A549 treated with CORT108297 at 1 μM for 4 hours (cell line): ENCODE measurements around the gene ADORA3. TPM values are rescaled to one million over a fixed set of nuclear protein-coding genes. Genes with fewer than 3 reads are reported as not detected.

Experiments
- total RNA-seq: library from RNA; stranded (reverse); fragments of 200-300 nt; extraction: Qiagen RNA extraction; gene quantifications from 5 replicates; pipeline ENCODE4 v1.2.3, GENCODE V29; 2022

ADORA3 gene
- not detected in 5 replicates for total RNA-seq

DNA sequence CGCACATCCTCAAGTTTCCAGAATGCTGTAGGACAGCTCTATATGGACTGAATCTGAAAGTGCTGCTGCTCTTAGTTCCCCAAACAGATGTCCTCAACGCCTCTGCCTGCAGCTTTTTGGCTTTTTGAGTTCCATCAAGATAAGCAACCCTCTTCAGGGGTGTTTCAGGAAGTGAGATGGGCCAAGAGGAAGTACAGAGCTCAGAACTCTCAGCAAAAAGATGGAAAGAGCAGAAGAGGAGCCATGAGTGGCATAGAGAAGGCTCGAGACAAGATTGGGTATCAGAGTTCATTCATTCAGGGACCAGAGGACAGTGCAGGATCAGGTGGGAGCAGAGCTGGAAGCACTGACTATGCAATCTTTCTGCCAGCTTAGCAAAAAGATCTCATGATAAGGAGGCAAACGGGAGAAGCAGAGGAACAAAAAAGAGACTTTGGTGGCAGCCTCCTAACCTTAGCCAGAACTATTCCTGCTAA, at the start of gene ADORA3, which contains the start of gene TMIGD3:
TSS of gene ADORA3 (minus strand) at position 49 of the 476 bp plus-strand sequence. CDS start 279 bp downstream, outside the sequence.
TSS of gene TMIGD3 (minus strand) at position 49 of the 476 bp plus-strand sequence. CDS start 279 bp downstream, outside the sequence.

Other genes with a start within 250 kb of the ADORA3 start
- gene CHIA, start 212.8 kb downstream of the ADORA3 start, total RNA-seq, result not detected in 5 replicates
- 0.72 to 1.4 TPM (median 1.1 TPM) in 5 replicates for gene OVGP1, start 75.9 kb downstream of the ADORA3 start, total RNA-seq
- gene WDR77, start 54.4 kb downstream of the ADORA3 start, total RNA-seq, result 38.5 to 55.3 TPM (median 50.5 TPM) in 5 replicates
- 232 to 283 TPM (median 241 TPM) in 5 replicates for gene ATP5PB, start 54.2 kb downstream of the ADORA3 start, total RNA-seq
- 0.11 to 0.34 TPM (median 0.22 TPM) in 3 of 5 replicates, not detected in the others for gene C1orf162, start 29.6 kb downstream of the ADORA3 start, total RNA-seq
- gene TMIGD3, start within 50 bp of the ADORA3 start, total RNA-seq, result not detected in 5 replicates
- 23.9 to 37.3 TPM (median 24.9 TPM) in 5 replicates for gene RAP1A, start 116.2 kb upstream of the ADORA3 start, total RNA-seq
- 1.5 to 2.9 TPM (median 1.9 TPM) in 5 replicates for gene INKA2, start 235.8 kb upstream of the ADORA3 start, total RNA-seq